HG02943 (cell line): Measurements from ENCODE around the gene RBFOX2.

Experiments
- ATAC-seq: cut with Tn5 transposase; IDR thresholded peaks from one replicate; pipeline ENCODE4 v1.9.1; 2021; ENCODE audit warnings: mild to moderate bottlenecking, low read depth, moderate library complexity; ENCODE audit not compliant: unreplicated experiment

RBFOX2 gene

GRCh38 chr22:35952576-35952975, 76.0 kb downstream of the RBFOX2 start:
- ATAC-seq = no peak

GRCh38 chr22:35950262-35950661, 78.4 kb downstream of the RBFOX2 start:
- no peak for ATAC-seq

DNA sequence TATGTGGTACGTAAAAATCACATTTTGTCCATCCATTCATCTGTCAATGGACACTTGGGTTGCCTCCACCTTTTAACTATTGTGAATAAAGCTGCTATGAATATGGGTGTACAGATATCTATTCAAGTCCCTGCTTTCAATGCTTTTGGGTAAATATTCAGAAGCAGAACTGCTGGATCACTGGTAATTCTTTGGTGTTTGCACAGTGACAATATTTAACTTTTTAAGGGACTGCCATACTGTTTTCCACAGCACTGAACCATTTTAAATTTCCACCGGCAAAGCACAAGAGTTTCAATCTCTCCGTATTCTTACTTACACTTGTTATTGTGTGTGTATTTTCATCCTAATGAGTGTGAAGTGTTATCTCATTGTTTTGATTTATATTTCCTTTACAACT, 79.4 kb downstream of the RBFOX2 start:
- ATAC-seq = no peak

DNA sequence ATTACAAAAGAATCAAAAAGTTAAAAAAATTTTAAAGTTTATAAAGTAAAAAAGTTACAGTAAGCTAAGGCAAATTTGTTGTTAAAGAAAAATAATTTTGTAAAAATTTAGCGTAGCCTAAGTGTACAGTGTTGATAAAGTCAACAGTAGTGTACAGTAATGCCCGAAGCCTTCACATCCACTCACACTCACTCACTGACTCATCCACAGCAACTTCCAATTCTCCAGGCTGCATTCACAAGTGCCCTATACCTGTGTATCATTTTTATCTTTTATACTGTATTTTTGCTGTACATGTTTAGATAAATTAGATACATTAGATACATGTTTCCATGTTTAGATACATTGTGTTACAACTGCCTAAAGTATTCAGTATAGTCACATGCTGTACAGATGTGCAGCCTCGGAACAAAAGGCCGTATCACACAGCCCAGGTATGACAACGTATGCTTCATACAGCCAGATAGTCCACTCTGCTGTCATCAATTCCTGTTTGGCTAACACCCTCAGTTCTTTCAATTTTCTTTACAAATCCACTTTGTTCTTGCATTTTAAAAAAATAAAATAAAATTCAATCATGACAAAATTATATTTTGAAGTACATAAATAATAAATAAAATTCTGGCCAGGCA, 80.7 kb downstream of the RBFOX2 start:
- no peak for ATAC-seq

GRCh38 chr22:35944458-35944857, 84.2 kb downstream of the RBFOX2 start:
- no peak for ATAC-seq

GRCh38 chr22:35940166-35940565, 88.5 kb downstream of the RBFOX2 start:
- no peak for ATAC-seq

GRCh38 chr22:35938226-35938625, 90.4 kb downstream of the RBFOX2 start:
- no peak for ATAC-seq

- ATAC-seq = no peak
These were observed 97.7 kb downstream of the RBFOX2 start for GRCh38 chr22:35930933-35931332.

- no peak for ATAC-seq
These were observed 100.3 kb downstream of the RBFOX2 start for GRCh38 chr22:35928285-35928798.

DNA sequence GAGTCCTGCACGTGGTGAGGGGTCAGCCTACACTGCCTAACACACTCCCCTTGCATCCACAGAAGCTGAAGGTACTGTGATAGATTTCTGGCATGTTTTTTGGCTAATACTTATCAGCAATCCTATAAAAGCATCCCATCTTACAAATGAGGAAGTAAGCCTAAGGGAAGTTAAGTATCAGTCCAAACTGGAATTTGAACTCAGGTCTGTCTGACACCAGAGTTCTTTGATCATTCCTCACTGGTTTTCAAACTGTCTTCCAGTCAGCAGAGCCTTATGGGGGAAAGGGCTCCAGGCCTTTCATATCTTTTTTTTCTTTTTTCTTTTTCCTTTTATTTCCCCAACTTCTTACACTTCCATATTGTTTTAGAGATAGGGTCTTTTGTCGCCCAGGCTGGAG, 105.6 kb downstream of the RBFOX2 start:
- no peak for ATAC-seq

GRCh38 chr22:35921777-35922176, 106.8 kb downstream of the RBFOX2 start:
- ATAC-seq = no peak

DNA sequence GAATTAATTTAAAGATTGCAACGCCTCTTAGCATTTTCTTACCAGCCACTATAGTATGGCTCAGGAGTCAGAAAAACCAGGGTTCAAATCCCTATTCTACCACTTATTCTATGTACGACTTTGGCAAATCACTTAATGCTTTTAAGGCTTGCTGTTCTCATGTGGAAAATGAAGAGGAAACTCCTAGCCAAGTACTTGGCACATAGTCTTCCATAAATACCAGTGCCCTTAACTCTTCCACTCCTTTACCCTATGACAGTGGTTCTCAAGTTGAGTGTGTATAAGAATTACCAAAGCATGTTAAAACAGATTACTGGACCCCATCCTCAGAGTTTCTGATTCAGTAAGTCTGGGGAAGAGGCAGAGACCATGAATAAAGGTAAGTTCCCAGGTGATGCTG, 107.6 kb downstream of the RBFOX2 start:
- ATAC-seq = no peak

DNA sequence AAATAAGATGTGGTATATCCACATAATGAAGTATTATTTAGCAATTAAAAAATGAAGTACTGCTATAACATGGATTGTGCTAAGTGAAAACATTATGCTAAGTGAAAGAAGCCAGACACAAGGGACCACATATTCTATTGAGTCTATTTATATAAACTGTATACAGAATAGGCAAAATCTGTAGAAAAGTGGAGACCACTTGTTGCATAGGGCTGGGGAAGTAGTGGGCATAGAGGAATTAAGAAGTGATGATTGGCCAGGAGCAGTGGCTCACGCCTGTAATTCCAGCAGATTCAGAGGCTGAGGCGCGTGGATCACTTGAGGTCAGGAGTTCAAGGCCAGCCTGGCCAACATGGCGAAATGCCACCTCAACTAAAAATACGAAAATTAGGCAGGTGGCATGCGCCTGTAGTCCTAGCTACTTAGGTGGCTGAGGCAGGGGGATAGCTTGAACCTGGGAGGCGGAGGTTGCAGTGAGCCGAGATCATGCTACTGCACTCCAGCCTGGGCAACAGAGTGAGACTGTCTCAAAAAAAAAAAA, 109.6 kb downstream of the RBFOX2 start:
- no peak for ATAC-seq

- no peak for ATAC-seq
These were observed 110.2 kb downstream of the RBFOX2 start for GRCh38 chr22:35918456-35918855.

GRCh38 chr22:35917651-35918050, 111.0 kb downstream of the RBFOX2 start:
- no peak for ATAC-seq

DNA sequence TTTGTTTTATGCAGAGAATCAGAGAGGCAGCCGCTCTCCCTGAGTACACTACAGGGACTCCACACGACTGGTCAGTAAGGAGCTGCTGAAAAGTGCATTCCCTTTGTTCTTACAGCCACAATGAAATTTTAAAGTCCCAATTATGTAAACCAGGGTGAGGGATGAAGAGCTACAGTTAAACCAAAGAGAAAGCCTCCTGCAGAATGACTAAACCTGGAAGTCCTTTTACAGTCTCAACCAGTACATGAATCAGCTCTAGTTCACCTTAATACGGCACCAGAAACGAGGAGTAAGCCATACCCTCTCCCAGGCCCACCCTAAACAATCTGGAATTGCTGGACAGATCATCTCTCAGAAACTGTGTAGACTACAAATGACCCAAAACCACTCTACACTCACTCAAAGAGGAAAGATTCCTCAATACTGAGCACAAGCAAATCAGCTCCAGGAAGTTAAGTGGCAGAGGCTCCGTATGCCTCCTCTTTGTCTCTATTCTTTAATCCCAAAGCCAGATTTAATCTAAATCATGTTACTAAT, 113.1 kb downstream of the RBFOX2 start:
- no peak for ATAC-seq

GRCh38 chr22:35914665-35915476, 113.8 kb downstream of the RBFOX2 start:
- no peak for ATAC-seq

- ATAC-seq = no peak
These were observed 114.3 kb downstream of the RBFOX2 start for GRCh38 chr22:35914357-35914664.

- ATAC-seq = no peak
These were observed 114.7 kb downstream of the RBFOX2 start for GRCh38 chr22:35913925-35914324.

- ATAC-seq = no peak
These were observed 116.0 kb downstream of the RBFOX2 start for GRCh38 chr22:35912658-35913057.

DNA sequence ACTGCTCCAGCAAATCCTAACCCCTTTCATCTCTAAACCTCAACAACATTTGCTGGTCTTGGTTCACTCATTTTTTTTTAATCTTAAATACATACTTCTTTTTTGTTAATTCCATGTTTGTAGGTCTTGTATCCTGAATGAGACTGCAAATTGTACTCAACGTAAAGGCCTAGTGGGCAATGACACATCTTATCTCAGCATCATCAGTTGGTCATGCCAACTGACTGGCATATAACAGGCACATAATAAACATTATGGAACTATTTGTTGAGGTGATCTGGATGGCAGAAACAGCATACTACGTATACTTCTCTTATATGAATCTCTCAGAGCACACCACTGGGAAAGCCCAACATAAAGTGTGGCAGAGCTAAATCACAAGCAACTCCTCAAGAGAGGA, 116.7 kb downstream of the RBFOX2 start:
- ATAC-seq = no peak

DNA sequence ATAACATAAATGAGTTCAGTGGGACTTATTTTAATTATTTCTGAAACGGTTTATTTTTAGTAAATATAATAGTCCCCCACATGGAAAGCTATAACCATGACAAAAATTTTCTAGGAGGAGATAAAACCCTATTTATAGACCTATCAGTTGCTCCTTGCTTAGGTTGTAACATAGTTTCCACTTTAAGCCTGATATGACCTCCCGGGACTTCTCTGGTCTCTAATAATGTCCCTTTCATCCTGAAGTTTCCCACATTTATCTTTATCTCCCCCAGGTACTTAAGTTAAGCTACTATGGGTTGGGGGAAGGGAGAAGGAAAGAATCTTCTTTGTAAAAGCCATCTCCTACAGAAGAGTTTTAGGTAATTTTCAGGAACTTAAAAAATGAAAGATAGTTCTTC, 117.7 kb downstream of the RBFOX2 start:
- ATAC-seq = no peak
